ENCODE measurements around the gene TSPAN18. TPM values are rescaled to one million over a fixed set of nuclear protein-coding genes. Genes with fewer than 3 reads are reported as not detected.

Gene TSPAN18
- total and polyA plus RNA-seq, 8 donors, result 2.1 to 60.3 (median 11.0) TPM

DNA sequence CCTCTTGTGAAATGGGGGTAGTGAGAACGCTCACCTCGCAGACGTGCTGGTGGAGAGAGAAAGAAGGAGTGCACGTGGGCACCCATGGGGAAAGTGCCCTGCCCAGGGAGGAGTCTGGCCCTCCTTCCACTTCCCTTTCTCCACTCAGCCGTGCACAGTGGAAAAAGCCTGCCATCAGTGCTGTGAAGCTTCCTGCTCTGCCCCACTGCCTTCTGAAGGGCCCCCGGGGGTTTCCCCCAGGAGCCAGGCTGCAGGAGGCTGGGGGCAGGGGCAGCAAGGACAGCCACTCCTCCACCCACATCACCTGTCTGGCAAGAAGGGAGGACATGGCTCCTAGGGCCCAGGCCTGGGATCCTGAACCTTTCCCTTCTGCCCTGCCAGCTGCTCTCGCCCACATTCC is 216.4 kb downstream of the TSPAN18 start:
- H3K27ac ChIP-seq, result peak overlapping the region in 1 of 5 donors; percentile 32
- peaks cover 0 to 13% (median 5%) of the 10 kb centered on the region in 4 donors for H3K36me3 ChIP-seq
- peaks cover 13 to 68% (median 41%) of the 10 kb centered on the region in 4 donors for H3K4me1 ChIP-seq
- 29 to 49% (median 37%) methylated on average over 7 of the region's 7 CpGs for WGBS, 5 donors
- H3K27me3 ChIP-seq, result no peaks in the 10 kb centered on the region
- intact Hi-C loops (cut with DNase I; ENCODE audit: low total_unique reads), result no loop called here
- DNase-seq, result peak; percentile 44 to 73
- H3K4me3 ChIP-seq, result no peak overlapping the region
- no peaks in the 10 kb centered on the region for H3K9me3 ChIP-seq
- TF ChIP-seq EP300 (IDR thresholded peaks at IDR 0.05) (no peak), POLR2AphosphoS5 (IDR thresholded peaks at IDR 0.05) (no peak), CTCF (IDR thresholded peaks at IDR 0.05) (no peak), POLR2A (IDR thresholded peaks at IDR 0.05) (no peak)

DNA sequence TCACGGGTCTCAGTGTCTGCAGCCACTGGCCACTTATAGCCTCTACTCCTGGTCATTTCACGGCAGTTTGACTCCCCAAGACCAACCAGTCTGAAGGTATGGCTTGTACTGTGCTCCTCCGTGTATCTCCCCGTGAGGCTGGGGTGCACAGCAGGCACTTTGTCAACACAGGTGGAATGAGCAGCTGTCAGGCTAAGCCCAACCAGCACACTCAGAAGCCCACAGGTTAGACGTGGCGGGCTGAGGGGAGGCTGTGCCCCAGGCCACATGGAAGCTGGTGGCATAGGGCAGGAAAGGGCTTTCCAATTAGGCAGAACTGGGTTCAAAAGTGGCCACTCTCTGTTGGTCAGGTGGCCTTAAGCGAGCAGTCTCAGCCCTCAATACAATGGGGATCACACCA is 216.9 kb downstream of the TSPAN18 start:
- Histone ChIP-seq H3K4me3 (no peak overlapping the region), H3K27me3 (no peaks in the 10 kb centered on the region), H3K4me1 (peaks cover 13 to 72% (median 44%) of the 10 kb centered on the region in 4 donors), H3K9me3 (no peaks in the 10 kb centered on the region), H3K27ac (peak overlapping the region in 1 of 5 donors; percentile 32), H3K36me3 (peaks cover 0 to 13% (median 4%) of the 10 kb centered on the region in 4 donors)
- WGBS, 5 donors, result 41 to 70% (median 57%) methylated on average over 4 to 7 of the region's 7 CpGs
- peak in 1 of 2 donors; percentile 53 for DNase-seq
- intact Hi-C loops (cut with DNase I; ENCODE audit: low total_unique reads), result no loop called here
- TF ChIP-seq POLR2AphosphoS5 (IDR thresholded peaks at IDR 0.05) (no peak), CTCF (IDR thresholded peaks at IDR 0.05) (no peak), EP300 (IDR thresholded peaks at IDR 0.05) (no peak), POLR2A (IDR thresholded peaks at IDR 0.05) (no peak)

- intact Hi-C loops (cut with DNase I; ENCODE audit: low total_unique reads), result no loop called here
These were observed 217.6 kb downstream of the TSPAN18 start for GRCh38 chr11:44944181-44944852.

DNA sequence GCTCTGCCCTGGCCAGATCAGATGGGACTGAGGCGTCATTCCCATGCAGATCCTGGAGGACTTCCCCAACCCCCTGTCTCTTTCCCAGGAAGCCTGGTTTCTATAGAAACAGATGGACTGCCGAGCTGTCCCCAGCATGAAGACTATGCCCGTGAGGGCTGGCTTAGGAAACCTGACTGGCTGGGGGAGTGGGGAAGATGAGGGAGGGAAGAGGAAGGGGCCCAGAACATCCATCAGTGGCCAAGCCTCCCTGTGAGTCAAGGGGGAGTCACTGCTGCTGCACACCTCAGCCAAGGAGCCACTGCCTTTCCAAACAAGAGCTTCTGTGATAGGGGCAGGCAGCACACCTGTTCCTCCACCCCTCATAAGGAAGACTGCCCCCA is 218.1 kb downstream of the TSPAN18 start:
- 41 to 70% (median 55%) methylated on average over 3 of the region's 3 CpGs for WGBS, 5 donors
- peaks cover 13 to 74% (median 55%) of the 10 kb centered on the region in 4 donors for H3K4me1 ChIP-seq
- no peak for DNase-seq
- intact Hi-C loops (cut with DNase I; ENCODE audit: low total_unique reads), result no loop called here
- H3K27me3 ChIP-seq, result no peaks in the 10 kb centered on the region
- H3K27ac ChIP-seq, result peak overlapping the region in 1 of 5 donors; percentile 56
- peaks cover 0 to 13% (median 4%) of the 10 kb centered on the region in 4 donors for H3K36me3 ChIP-seq
- no peak for TF ChIP-seq CTCF (IDR thresholded peaks at IDR 0.05)
- no peak for TF ChIP-seq POLR2AphosphoS5 (IDR thresholded peaks at IDR 0.05)
- TF ChIP-seq POLR2A (IDR thresholded peaks at IDR 0.05), result no peak
- TF ChIP-seq EP300 (IDR thresholded peaks at IDR 0.05), result no peak
- no peak overlapping the region for H3K4me3 ChIP-seq
- H3K9me3 ChIP-seq, result no peaks in the 10 kb centered on the region

More at GRCh38 chr11:44944181-44944852, 217.6 kb downstream of the TSPAN18 start:
- whole genome bisulfite sequencing, 5 donors, result 66 to 82% (median 75%) methylated on average over 6 to 7 of the region's 7 CpGs
- H3K27me3 ChIP-seq, result no peaks in the 10 kb centered on the region
- no peaks in the 10 kb centered on the region for H3K9me3 ChIP-seq
- no peak overlapping the region for H3K27ac ChIP-seq
- no peak for DNase-seq
- TF ChIP-seq EP300 (IDR thresholded peaks at IDR 0.05) (no peak), POLR2A (IDR thresholded peaks at IDR 0.05) (no peak)
- peaks cover 13 to 72% (median 50%) of the 10 kb centered on the region in 4 donors for H3K4me1 ChIP-seq
- no peak overlapping the region for H3K4me3 ChIP-seq
- H3K36me3 ChIP-seq, result peaks cover 0 to 13% (median 4%) of the 10 kb centered on the region in 4 donors

DNA sequence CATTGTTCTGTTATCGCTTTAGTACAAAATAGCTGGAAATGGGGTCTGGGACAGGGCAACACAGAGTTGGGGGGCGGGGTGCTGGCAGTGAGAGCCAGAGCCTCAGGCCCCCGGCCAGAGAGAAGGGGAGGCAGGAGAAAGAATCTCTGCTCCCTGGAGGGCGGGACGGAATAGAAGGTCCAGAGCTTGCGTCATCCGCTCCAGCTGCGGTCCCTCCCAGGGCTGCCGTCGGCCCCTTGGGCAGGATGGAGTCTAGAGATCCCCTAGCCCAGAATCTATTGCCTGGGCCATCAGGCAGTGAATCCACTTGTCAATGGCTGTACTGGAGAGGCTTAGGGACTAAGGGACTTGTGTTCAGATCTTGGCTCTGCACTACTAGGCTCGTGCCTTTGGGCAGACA is 218.9 kb downstream of the TSPAN18 start:
- H3K9me3 ChIP-seq, result no peaks in the 10 kb centered on the region
- H3K36me3 ChIP-seq, result peaks cover 0 to 13% (median 4%) of the 10 kb centered on the region in 4 donors
- peak overlapping the region in 2 of 5 donors; percentile 54 to 56 for H3K27ac ChIP-seq
- DNase-seq, result peak in 1 of 2 donors; percentile 77
- no peaks in the 10 kb centered on the region for H3K27me3 ChIP-seq
- H3K4me1 ChIP-seq, result peaks cover 13 to 72% (median 53%) of the 10 kb centered on the region in 4 donors
- TF ChIP-seq POLR2AphosphoS5 (IDR thresholded peaks at IDR 0.05) (no peak), CTCF (IDR thresholded peaks at IDR 0.05) (no peak), EP300 (IDR thresholded peaks at IDR 0.05) (no peak), POLR2A (IDR thresholded peaks at IDR 0.05) (no peak)
- H3K4me3 ChIP-seq, result no peak overlapping the region
- WGBS, 5 donors, result 78 to 92% (median 86%) methylated on average over 3 to 11 of the region's 11 CpGs
- intact Hi-C loops (cut with DNase I; ENCODE audit: low total_unique reads), result no loop called here

All from stomach (tissue), 9 donors.